GM21526 (cell line): ENCODE measurements around the gene METTL27.
"Not testable (repeated sequence)": the region's sequence is repeated elsewhere in the genome, so short reads cannot be mapped to it uniquely, and the experiment has no call there.

ENCODE experiments used
- ATAC-seq: cut with Tn5 transposase; IDR thresholded peaks from one replicate; pipeline ENCODE4 v1.9.1; 2021; ENCODE audit warnings: moderate library complexity; ENCODE audit not compliant: unreplicated experiment, low FRiP score

The METTL27 gene

GRCh38 chr7:73822319-73823173, 19.8 kb downstream of the METTL27 start:
- ATAC-seq = no peak

GRCh38 chr7:73821597-73822285, 20.6 kb downstream of the METTL27 start:
- ATAC-seq = not testable (repeated sequence)

- ATAC-seq = no peak
These were observed 22.3 kb downstream of the METTL27 start for GRCh38 chr7:73820013-73820412.

- ATAC-seq = no peak
These were observed 25.2 kb downstream of the METTL27 start for GRCh38 chr7:73817121-73817520.

- ATAC-seq = no peak
These were observed 26.9 kb downstream of the METTL27 start for GRCh38 chr7:73815436-73815835.

GRCh38 chr7:73812996-73813395, 29.3 kb downstream of the METTL27 start:
- no peak for ATAC-seq

GRCh38 chr7:73811760-73812168, 30.6 kb downstream of the METTL27 start:
- no peak for ATAC-seq

- ATAC-seq = no peak
These were observed 31.3 kb downstream of the METTL27 start for GRCh38 chr7:73810998-73811360.

- no peak for ATAC-seq
These were observed 32.8 kb downstream of the METTL27 start for GRCh38 chr7:73809467-73809951.

GRCh38 chr7:73802459-73802858, 39.9 kb downstream of the METTL27 start:
- no peak for ATAC-seq

- no peak for ATAC-seq
These were observed 40.7 kb downstream of the METTL27 start for GRCh38 chr7:73801577-73801976.

- no peak for ATAC-seq
These were observed 42.8 kb downstream of the METTL27 start for GRCh38 chr7:73799282-73800141.

- not testable (repeated sequence) for ATAC-seq
These were observed 45.1 kb downstream of the METTL27 start for GRCh38 chr7:73797176-73797575.

GRCh38 chr7:73796656-73797055, 45.7 kb downstream of the METTL27 start:
- not testable (repeated sequence) for ATAC-seq

GRCh38 chr7:73795188-73795587, 47.1 kb downstream of the METTL27 start:
- ATAC-seq = not testable (repeated sequence)

- ATAC-seq = not testable (repeated sequence)
These were observed 51.1 kb downstream of the METTL27 start for GRCh38 chr7:73791170-73791690.

- no peak for ATAC-seq
These were observed 53.3 kb downstream of the METTL27 start for GRCh38 chr7:73789051-73789450.

GRCh38 chr7:73787786-73788048, 54.6 kb downstream of the METTL27 start:
- not testable (repeated sequence) for ATAC-seq

GRCh38 chr7:73786588-73786987, 55.7 kb downstream of the METTL27 start:
- ATAC-seq = no peak
